Esophagus mucosa (tissue), 1 donor: Measurements from ENCODE around the gene RASSF5. TPM values are rescaled to one million over a fixed set of nuclear protein-coding genes. Genes with fewer than 3 reads are reported as not detected.

Experiments used
- ATAC-seq: fragments of 200-7000 bp; cut with Tn5 transposase; one replicate; pipeline ENCODE4 v1.9.1; 2020
- total RNA-seq: library from RNA; stranded (reverse); gene quantifications from one replicate; pipeline ENCODE4 v1.2.4, GENCODE V29; 2023
- donor health status: DM: yes; HTN: yes; CAD: no.

Gene RASSF5
- 38.7 TPM for total RNA-seq

GRCh38 chr1:206507284-206508129, at the start of gene RASSF5:
Gene RASSF5 (plus strand): TSS chr1:206507531. CDS start chr1:206507603, 72 bp downstream.
- peak; percentile 77 for ATAC-seq

GRCh38 chr1:206459703-206460102, 47.6 kb upstream of the RASSF5 start:
- no peak for ATAC-seq

- ATAC-seq, result no peak
Measured at GRCh38 chr1:206460836-206461426, 46.4 kb upstream of the RASSF5 start.

- ATAC-seq, result peak; percentile 67
Measured at GRCh38 chr1:206461602-206462455, 45.5 kb upstream of the RASSF5 start.

GRCh38 chr1:206463137-206463536, 44.2 kb upstream of the RASSF5 start:
- peak; percentile 45 for ATAC-seq

- ATAC-seq, result no peak
Measured at GRCh38 chr1:206463911-206464310, 43.4 kb upstream of the RASSF5 start.

- peak; percentile 41 for ATAC-seq
Measured at GRCh38 chr1:206464456-206464964, 42.8 kb upstream of the RASSF5 start.

GRCh38 chr1:206465951-206466350, 41.4 kb upstream of the RASSF5 start:
- ATAC-seq, result no peak

GRCh38 chr1:206466840-206467649, 40.3 kb upstream of the RASSF5 start:
- ATAC-seq, result no peak

- no peak for ATAC-seq
Measured at GRCh38 chr1:206467915-206468314, 39.4 kb upstream of the RASSF5 start.

- ATAC-seq, result no peak
Measured at GRCh38 chr1:206468571-206468970, 38.8 kb upstream of the RASSF5 start.

- ATAC-seq, result peak; percentile 65
Measured at GRCh38 chr1:206469411-206469932, 37.9 kb upstream of the RASSF5 start.

- ATAC-seq, result peak; percentile 69
Measured at GRCh38 chr1:206469933-206470691, 37.2 kb upstream of the RASSF5 start, which contains the start of gene IKBKE. Gene IKBKE (plus strand): TSS chr1:206470476. CDS start chr1:206473228, 2,752 bp downstream.

- peak; percentile 38 for ATAC-seq
Measured at GRCh38 chr1:206470692-206471414, 36.5 kb upstream of the RASSF5 start.

GRCh38 chr1:206471415-206471801, 35.9 kb upstream of the RASSF5 start:
- ATAC-seq, result no peak

GRCh38 chr1:206472024-206472423, 35.3 kb upstream of the RASSF5 start:
- ATAC-seq, result no peak

GRCh38 chr1:206472454-206472853, 34.9 kb upstream of the RASSF5 start:
- ATAC-seq, result no peak

GRCh38 chr1:206472886-206473285, 34.4 kb upstream of the RASSF5 start:
- ATAC-seq, result no peak

- ATAC-seq, result no peak
Measured at GRCh38 chr1:206476058-206476457, 31.3 kb upstream of the RASSF5 start.

GRCh38 chr1:206476591-206476990, 30.7 kb upstream of the RASSF5 start:
- no peak for ATAC-seq
